ENCODE data around the gene STAC3.
"Not testable (repeated sequence)": the region's sequence is repeated elsewhere in the genome, so short reads cannot be mapped to it uniquely, and the experiment has no call there.

STAC3 gene

DNA sequence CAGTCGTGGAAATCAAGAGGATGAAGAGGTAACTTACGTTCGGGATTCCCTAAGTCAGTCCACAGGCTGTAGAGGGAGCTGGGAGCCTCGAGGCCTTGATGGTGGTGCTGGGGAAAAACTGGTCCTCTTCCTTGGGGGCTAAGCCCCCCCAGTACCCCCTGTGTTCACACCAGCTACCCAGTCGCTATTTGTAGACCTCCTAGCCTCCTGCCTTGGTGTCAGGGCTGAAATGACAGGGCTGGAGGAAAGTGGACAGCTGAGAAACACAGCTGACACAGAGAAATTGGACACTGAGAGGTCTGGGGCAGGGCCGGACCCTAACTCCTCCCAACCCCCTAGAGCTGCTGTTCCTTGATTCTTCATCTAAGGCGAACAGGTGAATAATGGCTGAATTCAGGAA, at the start of gene STAC3:
STAC3 (minus strand) TSS at position 232 of the 400 bp plus-strand sequence. CDS start 1,551 bp downstream, outside the sequence.
- DNase-seq: no peak

DNA sequence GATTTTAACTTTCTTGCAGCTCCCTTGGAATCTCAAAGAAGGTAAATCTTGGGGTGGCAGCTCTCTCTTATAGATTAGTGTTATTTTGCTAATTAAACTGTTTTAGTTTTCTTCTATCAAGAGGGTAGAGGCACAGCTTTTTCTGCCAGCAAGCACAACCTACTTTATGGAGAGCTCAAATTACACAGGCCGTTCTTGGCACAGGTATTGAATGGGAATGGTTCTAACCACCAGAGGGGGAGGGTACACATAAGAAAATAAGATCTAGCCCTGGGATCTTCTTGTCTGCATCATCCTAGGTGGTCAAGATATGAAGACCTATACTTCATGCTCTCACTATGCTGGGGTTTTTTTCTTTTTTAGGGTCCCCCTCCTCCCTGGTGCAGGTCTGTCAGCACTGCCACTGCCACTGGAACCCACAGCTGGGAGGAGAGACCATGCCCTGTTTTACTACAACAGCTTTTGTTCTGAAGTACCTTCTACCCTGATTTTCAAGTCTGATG, 48.6 kb upstream of the STAC3 start:
- DNase-seq: no peak

DNA sequence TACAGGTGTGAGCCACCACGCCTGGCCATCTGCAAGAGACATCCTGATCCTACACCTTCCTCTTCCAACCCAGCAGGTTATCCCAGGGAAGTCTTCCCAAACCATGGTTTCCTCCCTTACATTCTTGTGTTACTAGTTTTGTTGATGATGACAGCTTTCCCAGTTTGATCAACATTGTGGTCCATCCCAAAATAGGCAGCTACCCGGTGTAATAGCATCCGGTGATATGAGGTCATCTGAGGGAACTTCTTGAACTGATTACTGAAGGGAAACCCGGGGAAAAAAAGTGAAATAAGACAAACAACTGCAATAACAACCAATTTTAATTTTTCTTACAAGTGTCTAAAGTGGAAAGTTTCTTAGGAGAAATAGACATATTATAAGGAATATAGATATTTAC, 45.3 kb upstream of the STAC3 start:
- DNase-seq: no peak

DNA sequence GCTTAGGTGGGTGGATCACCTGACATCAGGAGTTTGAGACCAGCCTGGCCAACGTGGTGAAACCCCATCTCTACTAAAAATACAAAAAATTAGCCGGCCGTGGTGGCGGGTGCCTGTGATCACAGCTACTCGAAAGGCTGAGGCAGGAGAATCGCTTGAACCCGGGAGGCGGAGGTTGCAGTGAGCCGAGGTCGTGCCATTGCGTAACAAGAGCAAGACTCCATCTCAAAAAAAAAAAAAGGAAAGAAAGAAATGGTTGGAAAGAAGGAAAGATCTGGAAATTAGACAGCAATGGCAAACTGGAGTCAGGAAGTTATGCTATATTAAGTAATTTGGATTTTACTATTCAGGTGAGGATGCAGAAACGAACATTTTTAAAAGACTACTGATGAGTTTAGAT, 31.1 kb upstream of the STAC3 start:
- DNase-seq: not testable (repeated sequence)

DNA sequence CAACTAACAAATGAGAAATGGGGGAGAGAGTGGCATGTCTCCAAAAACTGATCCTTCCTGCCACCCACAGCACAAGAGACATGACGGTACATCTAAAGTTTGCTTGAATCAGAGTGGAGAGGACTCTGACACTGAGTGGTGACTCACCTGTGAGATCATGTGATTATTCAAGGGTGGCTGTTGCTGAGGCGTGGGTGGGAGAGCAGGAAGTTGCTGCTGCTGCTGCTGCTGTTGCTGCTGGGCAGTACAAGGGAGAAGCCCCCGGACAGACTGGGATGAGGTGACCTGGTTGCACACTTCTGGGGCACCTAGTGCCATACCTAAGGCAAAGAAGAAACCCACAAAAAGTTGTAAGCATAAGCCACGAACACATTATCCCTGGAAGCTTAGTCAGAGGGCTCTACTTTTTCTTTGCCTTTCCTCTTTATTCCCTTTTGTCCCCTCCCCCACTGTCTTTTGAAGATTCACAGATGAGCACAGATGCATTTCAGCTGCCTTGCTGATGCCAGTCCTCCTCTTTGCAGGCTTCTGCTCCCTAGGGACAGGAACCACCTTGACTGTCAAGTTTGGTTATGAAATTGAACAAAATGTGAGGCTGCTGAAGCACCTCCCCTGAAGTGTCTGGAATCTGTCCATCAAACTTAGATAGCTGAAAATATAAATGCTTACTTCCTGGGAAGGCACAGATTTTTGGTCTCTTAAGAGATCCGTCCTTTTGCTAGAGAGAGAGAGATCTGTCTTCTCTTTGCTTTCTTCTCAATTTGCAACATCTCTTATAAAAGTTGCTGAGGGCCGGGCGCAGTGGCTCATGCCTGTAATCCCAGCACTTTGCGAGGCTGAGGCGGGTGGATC, 29.4 kb upstream of the STAC3 start:
- DNase-seq: peak; percentile 37

DNA sequence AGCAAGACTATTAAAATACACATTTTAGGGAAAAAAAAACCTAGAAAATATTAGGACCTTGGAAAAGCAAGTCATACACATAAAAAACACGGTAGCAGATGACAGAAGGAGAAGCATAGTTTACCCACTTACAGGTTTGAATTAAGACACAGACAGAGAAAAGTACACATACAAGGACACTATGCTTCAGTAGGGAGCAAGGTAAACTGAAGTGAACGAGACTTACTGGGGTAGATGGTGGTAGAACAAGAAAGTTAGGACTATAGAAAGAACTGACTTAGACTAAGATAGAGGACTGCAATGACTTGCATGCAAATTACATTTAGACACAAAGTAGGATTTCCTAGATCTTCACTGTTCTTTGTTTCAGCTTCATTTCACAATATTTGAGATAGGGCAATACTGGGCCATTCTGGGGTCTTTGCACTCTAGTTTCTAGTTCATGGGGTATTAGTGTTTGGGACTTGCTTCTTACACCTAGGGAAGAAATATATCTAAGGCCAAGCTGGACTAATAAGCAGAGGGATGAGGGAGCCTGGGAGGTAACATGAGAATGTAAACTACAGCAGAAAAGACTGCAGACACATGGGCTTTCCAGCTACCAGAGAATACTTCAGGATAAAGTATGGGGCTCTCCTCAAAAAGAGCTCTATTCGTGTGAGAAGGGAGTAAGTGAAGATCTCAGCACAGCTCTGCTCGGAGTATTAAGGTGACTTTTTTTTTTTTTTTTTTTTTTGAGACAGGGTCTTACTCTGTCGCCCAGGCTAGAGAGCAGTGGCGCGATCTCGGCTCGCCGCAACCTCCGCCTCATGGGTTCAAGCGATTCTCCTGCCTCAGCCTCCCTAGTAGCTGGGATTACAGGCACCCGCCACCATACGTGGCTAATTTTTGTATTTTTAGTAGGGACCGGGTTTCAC, 27.7 kb upstream of the STAC3 start:
- no peak for DNase-seq

DNA sequence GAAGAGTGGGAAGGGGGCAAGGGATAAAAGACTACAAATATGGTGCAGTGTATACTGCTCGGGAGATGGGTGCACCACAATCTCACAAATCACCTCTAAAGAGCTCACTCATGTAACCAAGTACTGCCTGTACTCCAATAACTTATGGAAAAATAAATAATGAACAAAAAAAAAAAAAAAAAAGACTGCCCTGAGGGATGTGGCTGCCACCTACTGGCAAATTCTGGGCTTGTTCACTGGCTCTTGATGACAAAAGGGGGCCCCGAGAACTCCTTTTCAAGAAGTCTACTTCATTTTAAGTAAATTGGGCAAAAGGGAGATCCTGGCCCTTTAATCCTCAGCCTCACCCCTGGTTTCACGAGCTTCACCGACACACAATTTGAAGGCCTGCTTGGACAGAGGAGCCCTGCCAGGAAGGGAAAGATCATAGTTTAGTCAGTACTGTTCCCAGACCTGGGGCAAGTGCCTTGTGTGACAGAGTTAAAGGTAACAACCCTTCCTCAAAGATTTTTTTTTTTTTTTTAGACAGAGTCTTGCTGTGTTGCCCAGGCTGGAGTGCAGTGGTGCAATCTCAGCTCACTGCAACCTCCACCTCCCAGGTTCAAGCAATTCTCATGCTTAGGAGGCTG, 26.1 kb upstream of the STAC3 start:
- DNase-seq: peak; percentile 56

DNA sequence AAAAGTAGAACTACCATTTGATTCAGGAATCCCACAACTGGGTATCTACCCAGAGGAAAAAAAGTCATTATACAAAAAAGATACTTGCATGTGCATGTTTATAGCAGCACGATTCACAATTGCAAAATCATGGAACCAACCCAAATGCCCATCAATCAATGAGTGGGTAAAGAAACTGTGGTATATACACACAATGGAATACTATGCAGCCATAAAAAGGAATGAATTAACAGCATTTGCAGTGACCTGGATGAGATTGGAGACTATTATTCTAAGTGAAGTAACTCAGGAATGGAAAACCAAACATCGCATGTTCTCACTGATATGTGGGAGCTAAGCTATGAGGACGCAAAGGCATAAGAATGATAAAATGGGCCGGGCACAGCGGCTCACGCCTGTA, 25.2 kb upstream of the STAC3 start:
- DNase-seq: not testable (repeated sequence)

DNA sequence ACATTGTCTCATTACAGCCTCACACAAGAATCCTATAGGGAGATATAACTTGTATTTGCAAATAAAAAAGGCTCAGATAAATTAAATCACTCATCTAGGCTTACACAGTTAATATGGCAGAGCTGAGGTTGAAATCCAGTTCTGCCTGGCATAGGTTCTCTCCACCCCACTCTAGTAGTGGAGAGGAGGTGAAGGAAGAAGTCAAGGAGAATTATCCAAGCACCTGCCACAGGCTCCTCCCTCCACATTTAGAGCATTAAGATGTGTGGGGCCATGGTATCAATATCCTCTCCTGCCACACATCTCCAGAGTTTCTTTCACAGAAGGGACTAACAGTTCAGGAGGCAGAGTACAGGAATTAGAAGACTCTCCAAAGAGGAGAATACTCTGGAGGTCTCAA, 22.5 kb upstream of the STAC3 start:
- no peak for DNase-seq

DNA sequence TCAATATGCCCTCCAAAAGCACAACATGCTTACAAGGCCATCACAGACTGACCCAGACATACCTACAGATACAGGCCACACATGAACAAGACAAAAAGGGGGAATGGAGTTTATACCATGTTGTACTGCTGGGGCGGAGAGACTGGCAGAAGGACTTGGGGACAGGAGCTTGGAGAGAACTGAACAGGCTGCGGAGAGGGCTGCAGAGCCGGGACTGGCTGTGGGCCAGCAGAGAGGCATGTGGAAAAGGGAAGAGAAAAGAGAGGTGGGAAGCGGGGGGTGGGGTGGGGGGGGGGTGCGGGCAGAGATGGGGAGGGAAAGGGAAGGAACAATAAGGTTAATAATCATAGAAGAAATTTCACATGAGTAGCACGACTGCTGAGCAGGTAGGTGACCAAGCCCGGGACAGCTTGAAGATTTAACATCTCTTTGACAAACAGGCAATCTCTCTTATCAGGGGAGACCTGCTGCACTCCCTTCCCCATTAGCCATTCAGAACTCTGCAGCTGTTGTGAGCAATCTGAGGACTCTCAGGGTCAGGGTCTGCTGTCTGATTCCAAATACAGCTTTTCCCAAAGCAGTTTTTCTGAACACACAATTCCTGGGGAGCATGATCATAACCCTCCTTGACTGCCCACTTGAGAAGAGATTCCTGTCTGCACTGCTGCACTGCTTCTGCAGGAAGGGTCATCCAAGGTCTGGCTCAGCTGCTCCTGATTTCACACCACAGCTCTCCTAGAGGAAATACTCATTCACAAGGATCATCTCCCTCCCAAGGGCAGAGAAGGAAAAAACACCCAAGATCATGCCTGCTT, 21.6 kb upstream of the STAC3 start:
- no peak for DNase-seq

DNA sequence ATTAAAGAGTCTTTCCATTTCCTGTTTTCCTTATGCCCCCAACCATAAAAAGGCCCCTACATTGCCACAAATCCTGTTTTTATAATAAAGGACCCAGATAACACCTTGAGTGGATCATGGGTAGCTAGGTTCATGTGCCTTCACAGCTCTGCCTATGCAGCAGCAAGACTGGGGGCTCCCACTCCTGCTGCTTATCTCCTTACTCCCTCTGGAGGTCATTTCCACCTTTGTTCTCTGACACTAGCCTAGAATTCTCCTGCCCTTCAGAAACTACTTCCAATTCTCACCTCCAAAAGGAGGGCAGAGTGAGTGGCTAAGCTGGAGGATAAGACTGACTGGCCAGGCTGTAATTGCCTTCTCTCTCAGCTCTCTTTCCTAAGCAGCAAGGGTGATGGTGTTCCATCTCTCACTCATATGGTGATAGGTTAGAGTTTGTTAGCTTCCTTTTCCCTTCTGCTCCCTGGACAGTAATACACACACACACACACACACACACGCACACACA, 20.0 kb upstream of the STAC3 start:
- DNase-seq: peak; percentile 13

DNA sequence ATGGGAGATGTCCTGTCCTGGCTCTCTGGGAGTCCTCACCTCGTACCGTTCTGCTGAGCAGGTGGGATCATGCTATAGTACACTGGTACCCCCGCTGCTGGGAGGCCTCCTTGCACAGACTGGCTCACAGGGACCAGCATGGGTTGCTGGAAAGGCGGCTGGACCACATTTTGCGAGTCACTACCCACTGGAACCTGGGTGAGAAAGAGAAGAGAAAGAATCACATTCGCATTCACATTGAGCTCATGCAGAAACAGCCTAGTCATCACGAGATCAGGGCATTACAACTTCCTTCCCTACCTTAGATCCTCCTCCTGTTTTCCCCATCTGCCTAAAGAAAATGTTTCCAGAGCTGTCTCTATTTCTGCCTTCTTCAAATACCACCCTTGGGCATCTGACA, 17.3 kb upstream of the STAC3 start:
- DNase-seq: no peak

DNA sequence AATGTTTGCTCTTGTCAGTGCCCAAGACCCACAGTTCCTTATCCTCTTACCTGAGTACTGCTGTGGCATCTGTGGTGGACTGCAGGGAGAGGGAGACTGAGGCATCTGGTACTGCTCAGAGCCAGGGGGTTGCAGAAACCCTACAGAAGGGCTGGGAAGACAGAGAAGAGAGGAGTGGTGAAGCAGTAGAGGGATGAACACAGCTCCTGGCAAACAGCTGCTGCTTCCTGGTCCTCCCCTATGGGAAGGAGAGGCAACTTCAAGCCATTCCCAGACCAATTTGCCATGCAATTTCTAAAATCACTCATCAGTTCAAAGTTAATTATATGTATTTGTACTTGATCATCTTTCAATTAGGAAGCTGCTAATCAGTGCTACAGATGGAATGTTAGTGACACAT, 15.7 kb upstream of the STAC3 start:
- DNase-seq: no peak

DNA sequence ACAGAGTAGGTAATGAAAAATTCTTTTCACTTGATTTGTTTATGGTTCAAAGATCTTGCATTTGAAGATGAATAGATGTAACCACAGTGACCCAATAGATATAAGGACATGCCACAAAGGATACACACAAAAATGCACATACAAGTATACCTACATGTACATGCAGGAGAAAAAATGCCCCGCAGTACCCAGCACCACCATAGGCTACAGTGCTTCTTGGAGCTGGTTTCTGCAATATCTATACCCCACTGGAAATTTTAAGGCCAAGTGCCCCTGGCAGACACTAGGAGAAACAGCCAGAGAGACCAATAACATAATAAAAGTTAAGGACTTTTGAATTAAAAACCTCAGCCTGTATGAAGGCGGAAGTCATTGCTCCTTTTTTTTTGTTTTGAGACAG, 12.1 kb upstream of the STAC3 start:
- no peak for DNase-seq

DNA sequence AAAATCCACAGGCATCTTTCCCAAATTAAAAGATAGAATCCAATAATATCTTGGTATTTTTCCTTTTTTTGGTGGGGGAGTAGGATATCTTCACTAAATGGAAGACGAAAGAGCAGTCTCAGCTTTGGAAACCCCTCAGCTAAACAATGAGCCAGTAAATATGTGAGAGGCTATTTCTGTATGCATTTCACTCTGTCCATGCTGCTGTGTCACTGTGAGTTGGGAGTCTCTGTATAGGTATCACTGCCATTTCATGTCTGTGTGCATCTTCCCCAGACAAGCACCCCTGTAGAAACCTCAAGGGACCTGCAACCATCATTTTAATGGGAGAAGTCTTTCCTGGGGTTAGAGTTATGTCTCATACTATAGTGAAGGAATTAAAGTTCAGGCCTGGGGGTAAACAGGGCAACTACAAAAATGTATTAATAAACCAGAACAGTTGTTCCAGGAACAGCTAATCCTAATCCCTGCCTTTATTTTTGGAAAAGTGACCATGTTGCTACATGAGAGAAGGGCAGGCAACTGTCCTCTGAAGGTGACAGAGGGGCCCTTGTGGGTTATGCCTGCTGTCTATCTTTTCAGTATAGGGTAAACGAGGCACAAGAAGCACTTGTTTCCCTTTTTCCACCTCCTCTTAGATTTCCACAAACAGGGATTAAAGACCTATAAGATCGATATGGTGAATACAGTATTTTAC, 11.3 kb upstream of the STAC3 start:
- DNase-seq: no peak

DNA sequence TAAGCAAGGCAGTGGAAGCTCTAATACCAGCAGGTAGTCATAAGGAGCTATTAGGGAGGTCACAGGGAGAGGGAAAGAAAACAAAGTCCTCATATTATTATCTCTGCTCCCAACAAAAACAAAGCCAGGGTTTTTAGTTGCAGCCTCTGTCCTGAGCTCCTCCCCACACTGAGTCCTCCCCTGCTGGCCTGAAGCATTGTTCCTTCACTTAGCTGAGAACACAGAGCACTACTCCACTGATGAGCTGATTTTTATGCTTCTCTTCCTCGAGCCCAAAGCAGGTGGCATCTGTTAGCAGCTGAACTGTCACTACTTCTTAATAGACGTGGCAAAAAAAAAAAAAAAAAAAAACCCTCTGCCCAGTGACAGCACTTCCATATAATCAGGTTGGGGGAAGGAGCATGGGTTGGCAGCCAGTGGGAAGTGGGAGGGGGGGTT, 10.5 kb upstream of the STAC3 start:
- no peak for DNase-seq

DNA sequence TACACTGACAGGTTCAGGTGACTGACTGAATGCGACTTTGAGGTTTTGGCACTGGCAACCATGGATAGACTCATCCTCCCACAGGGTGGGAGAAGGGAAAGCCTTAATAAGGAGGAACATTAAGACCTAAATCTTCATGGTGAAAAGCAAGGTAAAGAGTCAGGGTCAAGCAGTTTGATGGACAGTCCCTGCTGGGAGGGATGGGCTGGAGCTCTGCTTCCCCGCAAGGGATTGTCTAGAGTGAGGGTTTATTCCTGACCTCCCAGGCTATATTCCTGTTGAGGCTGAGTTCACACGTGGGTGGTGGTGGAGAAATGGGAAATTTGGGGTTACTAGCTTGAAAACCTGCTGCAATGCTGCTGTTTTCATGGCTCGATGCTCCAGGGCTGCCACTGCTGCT, 9.4 kb upstream of the STAC3 start:
- DNase-seq: no peak

DNA sequence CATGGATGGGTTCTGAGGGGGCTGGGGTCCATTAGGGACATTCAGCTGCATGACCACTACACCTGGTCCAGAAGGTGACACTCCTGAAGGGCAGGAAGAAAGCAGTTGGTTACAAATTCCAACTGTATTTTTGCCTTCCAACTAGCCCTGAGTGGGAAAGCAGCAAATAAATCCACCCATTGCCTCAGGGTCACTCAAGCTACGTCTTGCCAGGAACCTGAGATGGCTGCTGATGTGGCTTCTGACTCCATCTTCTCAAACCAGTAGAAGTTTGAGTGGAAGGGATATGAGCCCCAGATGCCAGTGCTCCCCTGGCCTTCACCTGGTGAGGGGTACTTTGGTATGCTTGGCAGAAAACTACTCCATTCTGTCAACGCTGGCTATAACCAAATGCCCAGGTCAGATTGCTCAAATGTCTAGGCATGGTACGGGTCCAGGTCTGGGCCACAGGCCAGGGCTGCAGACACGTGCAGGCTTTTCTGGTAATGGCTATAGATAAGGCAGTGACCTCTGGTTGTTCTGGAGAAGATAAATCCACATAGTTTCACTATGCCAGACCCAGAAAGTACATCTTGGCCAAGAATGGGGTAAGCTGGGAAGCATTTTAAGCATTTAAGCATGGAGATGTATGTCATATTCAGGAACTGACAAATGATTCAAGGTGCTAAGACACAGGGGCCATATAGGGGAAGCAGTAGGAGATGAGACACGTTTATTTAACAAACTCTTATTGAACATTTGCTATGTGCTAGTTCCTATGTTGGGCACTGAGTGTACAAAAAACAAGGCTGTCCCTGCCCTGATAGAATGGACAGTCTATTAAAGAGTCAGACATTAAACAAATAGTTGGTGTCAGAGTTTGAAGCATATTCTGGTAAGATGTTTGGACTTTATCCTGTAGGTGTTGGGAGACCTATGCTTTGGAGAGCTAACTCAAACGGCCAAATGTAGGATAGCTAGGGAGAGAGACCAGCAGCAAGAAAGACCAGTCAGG, 8.3 kb upstream of the STAC3 start:
- peak; percentile 58 for DNase-seq

DNA sequence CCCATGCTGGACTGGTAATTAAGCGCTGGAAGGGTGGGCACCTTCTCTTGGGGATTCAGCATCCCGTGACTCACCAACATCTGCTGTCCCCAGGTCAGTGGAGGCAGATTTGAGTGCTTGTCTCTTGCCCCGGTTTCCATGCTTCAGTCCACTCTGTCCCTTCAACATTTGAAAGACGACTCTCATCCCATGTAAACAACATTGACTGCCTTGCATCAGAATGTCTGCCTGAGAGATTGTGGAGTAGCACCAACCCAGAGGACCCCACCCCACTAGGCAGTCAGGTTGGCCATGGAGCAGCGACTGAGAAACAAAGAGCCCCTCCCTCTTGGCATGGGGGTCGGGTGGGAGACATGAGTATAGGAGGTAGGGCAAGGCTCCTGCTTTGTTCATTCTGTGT, 4.9 kb upstream of the STAC3 start:
- DNase-seq: no peak

All from hematopoietic multipotent progenitor cell treated with erythropoietin and hydrocortisone succinate and interleukin-3 and kit ligand, for 8 days (in vitro differentiated cells).